ENCODE measurements around the gene TIMM44. TPM values are rescaled to one million over a fixed set of nuclear protein-coding genes. Genes with fewer than 3 reads are reported as not detected.

TIMM44 gene
- total RNA-seq, 1 experiment from 2014 or later: 114 TPM

DNA sequence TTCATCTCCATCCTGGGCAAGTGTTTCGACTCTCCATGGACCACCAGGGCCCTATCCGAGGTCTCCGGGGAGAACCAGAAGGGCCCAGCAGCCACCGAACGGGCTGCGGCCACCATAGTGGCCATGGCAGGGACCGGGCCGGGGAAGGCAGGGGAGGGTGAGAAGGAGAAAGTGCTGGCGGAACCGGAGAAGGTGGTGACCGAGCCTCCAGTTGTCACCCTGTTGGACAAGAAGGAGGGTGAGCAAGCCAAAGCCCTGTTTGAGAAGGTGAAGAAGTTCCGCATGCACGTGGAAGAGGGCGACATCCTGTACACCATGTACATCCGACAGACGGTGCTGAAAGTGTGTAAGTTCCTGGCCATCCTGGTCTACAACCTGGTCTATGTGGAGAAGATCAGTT lies 44.5 kb downstream of the TIMM44 start:
- Histone ChIP-seq H2BK20ac (ENCODE audit: low read depth, low read length, poor library complexity, severe bottlenecking) (no peak overlapping the region), H2AFZ (ENCODE audit: low read length) (no peak overlapping the region), H3K27ac (ENCODE audit: insufficient read length, low read depth, low read length) (no peak overlapping the region), H3K18ac (ENCODE audit: insufficient read length, low read depth, low read length) (no peak overlapping the region), H3K9ac (ENCODE audit: extremely low read depth, insufficient read length, low read length) (no peak overlapping the region), H2AK5ac (ENCODE audit: insufficient read length, low read length) (no peak overlapping the region), H2BK15ac (ENCODE audit: low read depth, low read length) (no peak overlapping the region), H3T11ph (ENCODE audit: low read length) (no peak overlapping the region), H3K23ac (ENCODE audit: insufficient read length, low read depth, low read length) (no peak overlapping the region), H3K9me3 (ENCODE audit: control insufficient read depth, low read depth, low read length) (no peaks in the 10 kb centered on the region), H3K14ac (ENCODE audit: insufficient read depth, low read length) (no peak overlapping the region), H3K56ac (ENCODE audit: insufficient read length, low read depth, low read length) (no peak overlapping the region), H2BK5ac (ENCODE audit: insufficient read length, low read length) (no peak overlapping the region), H3K4me1 (ENCODE audit: insufficient read depth, low read length) (no peaks in the 10 kb centered on the region), H3K79me2 (ENCODE audit: insufficient read depth, low read length) (no peaks in the 10 kb centered on the region), H4K91ac (ENCODE audit: insufficient read length, low read depth, low read length) (no peak overlapping the region), H3K4me2 (ENCODE audit: insufficient read depth, insufficient read length, low read length) (no peak overlapping the region), H4K5ac (ENCODE audit: insufficient read length, low read depth, low read length) (no peak overlapping the region), H2BK120ac (ENCODE audit: low read depth, low read length, poor library complexity, severe bottlenecking) (no peak overlapping the region), H3K23me2 (ENCODE audit: insufficient read length, low read depth, low read length, poor library complexity, severe bottlenecking) (peaks cover 9% of the 10 kb centered on the region), H3K79me1 (ENCODE audit: insufficient read depth, low read depth, low read length, poor library complexity, severe bottlenecking) (no peaks in the 10 kb centered on the region), H3K4ac (ENCODE audit: low read depth, low read length) (no peak overlapping the region), H3K27me3 (ENCODE audit: insufficient read depth, low read length) (no peaks in the 10 kb centered on the region), H4K20me1 (ENCODE audit: control insufficient read depth, insufficient read depth, insufficient read length) (no peaks in the 10 kb centered on the region), H2BK12ac (ENCODE audit: insufficient read length, low read depth, low read length) (no peak overlapping the region), H4K8ac (replicated peaks; ENCODE audit: insufficient read length, low read depth, low read length) (no peak overlapping the region)
- TF ChIP-seq, protein P1, sequence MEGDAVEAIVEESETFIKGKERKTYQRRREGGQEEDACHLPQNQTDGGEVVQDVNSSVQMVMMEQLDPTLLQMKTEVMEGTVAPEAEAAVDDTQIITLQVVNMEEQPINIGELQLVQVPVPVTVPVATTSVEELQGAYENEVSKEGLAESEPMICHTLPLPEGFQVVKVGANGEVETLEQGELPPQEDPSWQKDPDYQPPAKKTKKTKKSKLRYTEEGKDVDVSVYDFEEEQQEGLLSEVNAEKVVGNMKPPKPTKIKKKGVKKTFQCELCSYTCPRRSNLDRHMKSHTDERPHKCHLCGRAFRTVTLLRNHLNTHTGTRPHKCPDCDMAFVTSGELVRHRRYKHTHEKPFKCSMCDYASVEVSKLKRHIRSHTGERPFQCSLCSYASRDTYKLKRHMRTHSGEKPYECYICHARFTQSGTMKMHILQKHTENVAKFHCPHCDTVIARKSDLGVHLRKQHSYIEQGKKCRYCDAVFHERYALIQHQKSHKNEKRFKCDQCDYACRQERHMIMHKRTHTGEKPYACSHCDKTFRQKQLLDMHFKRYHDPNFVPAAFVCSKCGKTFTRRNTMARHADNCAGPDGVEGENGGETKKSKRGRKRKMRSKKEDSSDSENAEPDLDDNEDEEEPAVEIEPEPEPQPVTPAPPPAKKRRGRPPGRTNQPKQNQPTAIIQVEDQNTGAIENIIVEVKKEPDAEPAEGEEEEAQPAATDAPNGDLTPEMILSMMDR (conservative IDR thresholded peaks at IDR 0.05): no peak
- DNase-seq: no peak
- WGBS (ENCODE audit: extremely low coverage, insufficient read length, low lambda C conversion rate): no CpG with 5 or more reads among the region's 16 CpGs
- H3K9me3 Mint-ChIP-seq: no peaks in the 10 kb centered on the region; a peak in 1 of 5 replicates
- peaks cover 4 to 14% of the 10 kb centered on the region in 2 experiments for H3K4me1 Mint-ChIP-seq
- H3K27me3 Mint-ChIP-seq (ENCODE audit: low read depth): no peaks in the 10 kb centered on the region; the same call in 1 of the 2 replicates
- H3K27ac Mint-ChIP-seq: no peak overlapping the region
- H3K4me3 Mint-ChIP-seq: no peak overlapping the region
- peaks cover 7 to 13% (median 11%) of the 10 kb centered on the region in 3 experiments; a peak in 6 of 7 replicates for H3K36me3 Mint-ChIP-seq (ENCODE audit: insufficient read depth in 1 of 3, low read depth in 3 of 3)
